Coronary artery (tissue), 2 donors: Measurements from ENCODE around the gene MYO16.
"Not testable (repeated sequence)": the region's sequence is repeated elsewhere in the genome, so short reads cannot be mapped to it uniquely, and the experiment has no call there.

Source experiments
- DNase-seq: peaks from one replicate; pipeline ENCODE4 v3.0.0-alpha.2; 2017; ENCODE audit warnings: low spot score
- H3K27ac ChIP-seq, 2 donors: fragments of 200-600 bp; sonication (generic); one replicate each; pipeline ENCODE4 v1.5.1; 2016 to 2019
- H3K4me3 ChIP-seq: fragments of 200-600 bp; sonication (generic); 2 replicates; pipeline ENCODE4 v1.5.1; 2016; ENCODE audit warnings: mild to moderate bottlenecking, moderate library complexity
- CTCF ChIP-seq: fragments of 200-600 bp; sonication (generic); IDR thresholded peaks from one replicate; pipeline ENCODE4 v1.5.1; 2019; ENCODE audit warnings: antibody characterized with exemption

The MYO16 gene

GRCh38 chr13:108981407-108981806, 352.0 kb downstream of the MYO16 start:
- DNase-seq, result no peak
- H3K27ac ChIP-seq, result no peak overlapping the region
- TF ChIP-seq CTCF, result no peak

GRCh38 chr13:108983273-108983672, 353.9 kb downstream of the MYO16 start:
- DNase-seq, result no peak
- TF ChIP-seq CTCF, result no peak
- Histone ChIP-seq H3K27ac (no peak overlapping the region), H3K4me3 (no peak overlapping the region)

More at GRCh38 chr13:108981407-108981806, 352.0 kb downstream of the MYO16 start:
- H3K4me3 ChIP-seq, result no peak overlapping the region

GRCh38 chr13:108984251-108984920, 355.0 kb downstream of the MYO16 start:
- DNase-seq, result no peak
- Histone ChIP-seq H3K4me3 (no peak overlapping the region), H3K27ac (no peak overlapping the region)
- no peak for TF ChIP-seq CTCF

GRCh38 chr13:108985166-108985565, 355.8 kb downstream of the MYO16 start:
- Histone ChIP-seq H3K27ac (no peak overlapping the region), H3K4me3 (peak overlapping the region; percentile 25)
- TF ChIP-seq CTCF, result no peak
- DNase-seq, result no peak

- no peak for DNase-seq
Measured at GRCh38 chr13:108987517-108987916, 358.1 kb downstream of the MYO16 start.

GRCh38 chr13:108987944-108988343, 358.5 kb downstream of the MYO16 start:
- DNase-seq, result no peak
- H3K27ac ChIP-seq, result peak overlapping the region in 1 of 2 donors; percentile 28

More at GRCh38 chr13:108987517-108987916, 358.1 kb downstream of the MYO16 start:
- Histone ChIP-seq H3K27ac (peak overlapping the region in 1 of 2 donors; percentile 28), H3K4me3 (no peak overlapping the region)
- TF ChIP-seq CTCF, result no peak

GRCh38 chr13:108991416-108991815, 362.0 kb downstream of the MYO16 start:
- not testable (repeated sequence) for DNase-seq, H3K4me3 ChIP-seq, H3K27ac ChIP-seq

More at GRCh38 chr13:108987944-108988343, 358.5 kb downstream of the MYO16 start:
- H3K4me3 ChIP-seq, result no peak overlapping the region
- TF ChIP-seq CTCF, result no peak
